Sigmoid colon (tissue), 4 donors: Measurements from ENCODE around the gene SAT1.

Experiments
- POLR2A ChIP-seq, 2 donors: fragments of 450-650 bp; IDR thresholded peaks; one replicate each; pipeline ENCODE4 v1.6.1; 2016; ENCODE audit warnings: antibody characterized with exemption in 2 of 2, mild to moderate bottlenecking in 2 of 2, moderate library complexity in 2 of 2
- POLR2AphosphoS5 ChIP-seq, 4 donors: sonication (generic); formaldehyde crosslinking; IDR thresholded peaks; one replicate each; pipeline ENCODE4 v1.6.1; 2017; ENCODE audit warnings: antibody characterized with exemption in 4 of 4
- TF ChIP-seq, protein P1 (sequence below), 4 experiments: fragments of 450-650 bp in 3 of 4; fragments of 200-600 bp in 1 of 4; IDR thresholded peaks; one replicate each; pipeline ENCODE4 v1.5.1; 2016 to 2019; ENCODE audit warnings: antibody characterized with exemption in 4 of 4, mild to moderate bottlenecking in 3 of 4, moderate library complexity in 2 of 4

DNA sequence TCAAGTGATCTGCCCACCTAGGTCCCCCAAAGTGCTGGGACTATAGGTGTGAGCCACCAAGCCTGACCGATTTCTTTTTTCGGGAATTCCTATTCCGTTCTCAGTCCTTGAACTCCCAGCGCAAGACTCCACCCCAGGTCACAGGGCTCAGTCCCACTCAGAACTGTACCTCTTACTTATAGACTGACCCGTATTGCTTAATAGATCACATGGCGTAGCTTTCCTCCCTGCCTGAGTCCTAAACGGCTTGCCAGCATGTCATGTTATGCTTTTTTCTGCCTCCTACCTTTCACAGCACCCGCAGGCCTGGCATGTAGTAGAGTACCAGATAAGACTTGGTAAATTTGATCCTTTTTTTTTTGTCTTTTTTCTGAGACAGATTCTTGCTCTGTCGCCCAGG lies 22.4 kb downstream of the SAT1 start:
- TF ChIP-seq POLR2AphosphoS5 (IDR thresholded peaks at IDR 0.05) (no peak), POLR2A (IDR thresholded peaks at IDR 0.05) (no peak)
- TF ChIP-seq, protein P1, sequence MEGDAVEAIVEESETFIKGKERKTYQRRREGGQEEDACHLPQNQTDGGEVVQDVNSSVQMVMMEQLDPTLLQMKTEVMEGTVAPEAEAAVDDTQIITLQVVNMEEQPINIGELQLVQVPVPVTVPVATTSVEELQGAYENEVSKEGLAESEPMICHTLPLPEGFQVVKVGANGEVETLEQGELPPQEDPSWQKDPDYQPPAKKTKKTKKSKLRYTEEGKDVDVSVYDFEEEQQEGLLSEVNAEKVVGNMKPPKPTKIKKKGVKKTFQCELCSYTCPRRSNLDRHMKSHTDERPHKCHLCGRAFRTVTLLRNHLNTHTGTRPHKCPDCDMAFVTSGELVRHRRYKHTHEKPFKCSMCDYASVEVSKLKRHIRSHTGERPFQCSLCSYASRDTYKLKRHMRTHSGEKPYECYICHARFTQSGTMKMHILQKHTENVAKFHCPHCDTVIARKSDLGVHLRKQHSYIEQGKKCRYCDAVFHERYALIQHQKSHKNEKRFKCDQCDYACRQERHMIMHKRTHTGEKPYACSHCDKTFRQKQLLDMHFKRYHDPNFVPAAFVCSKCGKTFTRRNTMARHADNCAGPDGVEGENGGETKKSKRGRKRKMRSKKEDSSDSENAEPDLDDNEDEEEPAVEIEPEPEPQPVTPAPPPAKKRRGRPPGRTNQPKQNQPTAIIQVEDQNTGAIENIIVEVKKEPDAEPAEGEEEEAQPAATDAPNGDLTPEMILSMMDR (IDR thresholded peaks at IDR 0.05): no peak
